HG02943 (cell line): ENCODE data around the gene CDK5RAP1.

Experiments
- ATAC-seq: cut with Tn5 transposase; IDR thresholded peaks from one replicate; pipeline ENCODE4 v1.9.1; 2021; ENCODE audit warnings: mild to moderate bottlenecking, low read depth, moderate library complexity; ENCODE audit not compliant: unreplicated experiment

CDK5RAP1 gene

DNA sequence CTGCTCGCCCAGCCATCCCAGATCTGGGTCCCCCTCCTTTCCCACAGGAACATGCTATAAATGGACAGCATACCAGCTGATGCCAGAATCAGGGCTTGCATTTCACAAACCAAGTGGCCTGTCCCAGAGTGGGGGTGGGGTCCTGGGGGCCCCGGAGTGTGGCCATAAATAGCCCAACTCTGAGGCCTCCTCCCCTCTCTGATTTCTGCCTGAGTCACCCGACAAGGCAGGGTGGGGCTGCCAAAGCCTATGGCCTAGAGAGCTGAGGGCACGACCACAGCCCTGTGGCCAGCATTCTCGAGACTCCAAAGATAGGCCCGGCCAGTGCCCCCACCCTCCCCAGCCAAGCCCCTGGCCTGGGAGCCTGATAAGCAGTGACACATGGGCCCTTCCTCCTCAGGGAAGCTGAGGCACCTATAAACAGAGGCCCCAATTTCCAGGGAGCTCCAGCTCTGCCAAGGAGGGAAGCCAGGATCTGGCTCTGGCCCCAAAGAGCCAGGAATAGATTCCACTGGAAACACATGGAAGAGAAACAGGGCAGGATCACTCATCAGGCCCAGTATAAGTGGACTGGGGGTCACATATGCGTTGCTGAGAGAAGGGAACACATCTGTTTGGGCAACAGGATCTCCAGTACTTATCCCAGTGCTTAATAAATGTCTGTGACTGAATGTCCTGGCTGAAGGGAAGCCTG is 22.0 kb upstream of the CDK5RAP1 start:
- ATAC-seq = no peak

DNA sequence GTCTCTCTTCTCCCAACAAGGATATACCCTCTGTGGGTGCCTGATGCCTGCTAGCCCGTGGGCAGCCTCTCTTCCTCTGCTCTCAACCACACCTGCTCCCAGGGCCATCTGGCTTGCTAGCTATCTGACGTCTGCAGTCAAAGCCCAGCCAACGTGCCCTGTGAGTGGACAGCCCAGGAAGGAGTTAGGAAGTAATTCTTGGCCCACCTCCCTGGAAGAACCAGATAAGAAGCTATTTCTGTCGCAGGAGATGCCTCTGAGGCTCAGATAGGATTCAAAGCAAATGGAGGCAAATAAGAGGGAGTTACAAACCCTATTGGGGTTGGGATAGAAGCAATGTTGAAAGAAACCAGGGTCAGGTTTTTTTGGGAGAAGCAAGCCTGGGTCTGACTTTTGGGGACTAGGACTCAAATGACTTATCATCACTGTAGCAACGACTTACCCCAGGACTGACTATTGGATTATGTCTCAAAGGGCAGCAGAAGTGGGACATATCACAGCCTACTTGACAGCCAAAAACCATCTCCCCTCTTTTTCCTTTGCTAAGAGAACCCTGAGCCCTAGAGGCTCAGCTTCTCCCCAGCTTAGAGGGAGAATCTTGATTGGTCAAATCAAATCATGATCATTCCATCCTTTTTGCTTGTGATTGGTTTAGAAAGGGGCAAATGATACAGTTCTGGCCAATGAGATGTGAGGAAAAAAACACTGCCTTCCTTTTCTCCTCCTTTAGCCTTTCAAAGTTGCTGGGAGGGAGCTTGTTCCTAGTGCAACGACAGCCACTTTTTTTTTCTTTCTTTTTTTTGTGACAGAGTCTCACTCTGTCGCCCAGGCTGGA is 18.0 kb upstream of the CDK5RAP1 start:
- no peak for ATAC-seq

DNA sequence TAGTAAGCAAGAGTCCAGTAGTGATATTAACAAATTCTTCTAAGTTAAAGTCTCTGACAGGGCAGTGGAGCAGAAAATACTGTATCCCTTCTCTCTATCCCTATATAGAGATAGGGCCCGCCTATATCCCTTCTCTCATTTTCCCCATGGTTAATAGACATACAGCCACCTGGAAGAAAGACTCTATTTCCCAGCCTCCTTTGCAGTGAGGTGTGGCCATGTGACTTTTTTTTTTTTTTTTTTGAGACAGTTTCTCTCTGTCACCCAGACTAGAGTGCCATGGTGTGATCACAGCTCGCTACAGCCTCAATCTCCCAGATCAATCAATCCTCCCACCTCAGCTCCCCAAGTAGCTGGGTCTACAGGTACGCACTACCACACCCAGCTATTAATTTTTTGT is 16.7 kb upstream of the CDK5RAP1 start:
- ATAC-seq = no peak

DNA sequence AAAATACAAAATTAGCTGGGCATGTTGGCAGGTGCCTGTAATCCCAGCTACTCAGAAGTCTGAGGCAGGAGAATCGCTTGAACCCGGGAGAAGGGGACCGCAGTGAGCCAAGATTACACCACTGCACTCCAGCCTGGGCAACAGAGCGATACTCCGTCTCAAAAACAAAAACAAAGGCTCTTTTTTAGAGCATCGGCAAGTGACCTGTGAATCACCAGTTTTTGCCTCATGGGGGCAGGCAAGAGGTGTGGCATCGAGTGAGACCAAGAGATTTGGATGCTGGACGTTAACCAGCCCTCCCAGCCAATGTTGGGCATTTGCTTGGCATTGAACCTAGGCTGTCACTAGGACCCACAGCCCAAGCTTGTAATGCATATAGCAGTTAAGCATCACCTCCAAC is 14.6 kb upstream of the CDK5RAP1 start:
- ATAC-seq = no peak

DNA sequence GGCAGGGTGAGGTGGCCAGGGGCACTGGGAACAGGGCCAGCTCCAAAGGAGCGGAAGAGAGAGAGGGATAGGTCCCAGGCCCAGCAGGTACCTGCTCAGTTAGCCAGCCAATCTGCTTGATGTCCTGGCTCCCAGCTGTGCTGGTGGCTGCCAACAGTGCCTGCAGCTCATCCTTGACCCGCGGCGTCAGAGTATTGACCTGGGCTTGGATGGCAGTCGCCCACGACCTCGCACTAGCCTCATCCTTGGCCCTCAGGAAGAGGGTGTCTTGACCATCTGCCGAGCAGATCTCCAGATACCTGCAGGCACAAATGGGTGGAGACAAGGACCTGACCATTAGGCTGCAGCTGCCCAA is 11.1 kb upstream of the CDK5RAP1 start:
- ATAC-seq = no peak

DNA sequence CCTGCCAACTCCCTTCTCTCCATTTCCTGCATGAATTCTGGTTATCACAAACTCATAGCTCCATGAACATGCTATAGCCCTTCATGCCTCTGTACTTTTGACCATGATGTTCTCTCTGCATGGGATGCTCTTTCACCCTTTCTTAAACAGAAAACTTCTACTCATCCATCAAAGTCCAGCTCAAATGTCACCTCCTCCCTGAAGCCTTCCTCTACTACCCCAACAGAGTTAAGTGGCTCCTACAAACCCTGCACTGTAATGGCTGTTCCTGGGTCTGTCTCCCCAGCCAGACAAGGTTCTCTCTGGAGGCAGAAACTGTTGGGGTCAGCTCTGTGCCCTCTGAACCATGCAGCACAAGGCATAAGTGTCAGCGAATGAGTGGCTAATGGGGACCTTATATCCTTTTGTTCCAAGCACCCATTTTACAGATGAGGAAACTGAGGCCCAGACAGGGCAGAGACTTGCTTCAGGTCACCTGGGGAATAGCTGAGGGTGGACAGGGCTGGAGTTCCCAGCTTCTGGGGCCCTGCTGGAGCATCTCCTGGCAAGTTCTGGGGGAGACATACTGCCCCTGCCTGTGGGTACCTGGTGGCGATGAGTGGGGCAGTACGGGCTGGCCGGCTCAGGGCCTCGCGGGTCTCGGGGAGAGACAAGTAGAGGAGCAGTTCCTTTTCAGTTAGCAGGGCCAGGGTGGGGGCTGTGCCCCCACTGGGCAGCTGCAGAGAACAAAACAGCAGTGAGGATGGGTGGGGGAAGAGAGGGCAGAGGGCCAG is 10.6 kb upstream of the CDK5RAP1 start:
- no peak for ATAC-seq

DNA sequence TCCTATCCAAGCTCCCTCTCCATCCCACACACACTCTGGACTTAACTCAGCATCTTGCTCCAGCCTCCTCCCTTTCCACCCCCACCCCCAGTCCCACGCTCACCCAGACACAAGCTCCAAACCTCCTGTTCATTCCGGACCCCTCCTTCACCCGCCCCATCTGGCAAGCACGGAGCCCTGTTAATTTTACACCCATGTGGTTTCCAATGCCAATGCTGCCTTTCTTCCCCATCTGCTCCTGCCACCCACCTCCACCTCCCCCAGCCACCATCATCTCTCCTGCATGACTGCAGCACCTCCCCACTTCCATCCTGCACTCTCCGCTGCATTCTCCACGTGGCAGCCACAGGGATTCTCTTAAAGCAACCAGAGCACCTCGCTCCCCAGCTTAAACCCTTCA is 9.9 kb upstream of the CDK5RAP1 start:
- no peak for ATAC-seq

DNA sequence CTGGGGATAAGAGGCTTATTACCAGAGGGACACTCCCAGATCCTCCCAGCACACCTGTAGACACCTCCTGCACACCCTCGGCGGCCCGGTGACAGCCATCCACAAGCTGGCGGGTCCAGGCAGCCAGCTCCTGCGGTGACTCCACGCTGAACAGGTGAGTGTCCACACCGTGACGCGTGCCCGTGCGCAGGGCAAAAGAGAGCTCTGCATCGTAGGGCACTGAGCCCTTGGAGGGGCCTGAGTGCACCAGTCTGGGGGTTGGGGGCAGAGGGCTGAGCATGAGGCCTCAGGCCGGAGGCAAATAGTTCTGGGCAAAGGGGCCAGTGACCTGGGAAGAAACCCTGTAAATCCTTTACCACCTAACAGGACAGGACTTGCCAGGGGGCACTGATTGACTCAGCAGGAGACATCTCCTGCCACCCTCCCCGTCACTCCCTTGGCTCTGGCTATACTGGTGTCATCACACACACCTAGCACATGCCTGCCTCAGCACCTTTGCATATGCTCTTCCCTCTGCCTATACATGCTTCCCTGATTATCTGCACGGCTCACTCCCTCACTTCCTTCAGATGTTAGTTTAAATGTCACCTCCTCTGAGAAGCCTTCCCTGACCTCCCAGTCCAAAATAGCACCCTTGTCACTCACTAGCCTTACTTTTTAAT is 8.9 kb upstream of the CDK5RAP1 start:
- ATAC-seq = no peak

DNA sequence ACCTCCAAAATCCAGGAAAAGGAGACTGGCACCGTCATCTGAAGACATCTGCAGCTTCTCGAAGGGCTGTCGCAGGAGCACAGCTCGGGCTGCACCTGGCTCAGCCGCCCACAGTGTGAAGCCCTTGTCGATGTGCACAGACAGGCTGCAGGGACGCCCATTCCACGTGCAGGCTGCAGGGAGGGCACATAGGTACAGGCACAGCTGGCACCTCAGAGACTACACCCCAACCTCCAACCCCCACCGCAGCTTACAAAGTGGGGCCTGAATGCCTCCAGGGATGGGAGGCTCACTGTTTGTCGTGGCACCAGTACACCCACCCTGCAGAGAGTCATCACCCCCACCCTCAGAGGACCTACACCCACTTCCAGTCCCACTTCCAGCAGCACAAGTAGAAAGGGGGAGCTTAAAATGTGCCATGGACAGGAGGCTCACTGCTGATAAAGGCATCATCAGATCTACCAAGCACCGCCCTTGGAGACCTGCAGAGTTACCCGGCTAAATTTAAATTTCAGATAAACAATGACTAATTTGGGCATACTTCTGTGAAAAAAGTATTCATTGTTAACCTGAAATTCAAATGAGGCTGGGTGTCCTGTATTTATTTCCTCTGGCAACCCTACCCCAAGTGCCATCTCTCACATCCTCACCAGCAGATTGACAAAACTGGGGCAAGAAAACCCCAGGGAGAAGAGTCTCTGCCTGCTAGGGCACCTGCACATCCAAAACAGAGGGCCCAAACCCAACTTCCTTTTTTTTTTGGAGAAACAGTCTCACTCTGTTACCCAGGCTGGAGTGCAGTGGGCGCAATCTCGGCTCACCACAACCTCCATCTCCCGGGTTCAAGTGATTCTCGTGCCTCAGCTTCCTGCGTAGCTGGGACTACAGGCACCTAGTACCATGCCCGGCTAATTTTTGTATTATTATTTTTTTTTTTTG is 7.7 kb upstream of the CDK5RAP1 start:
- no peak for ATAC-seq

DNA sequence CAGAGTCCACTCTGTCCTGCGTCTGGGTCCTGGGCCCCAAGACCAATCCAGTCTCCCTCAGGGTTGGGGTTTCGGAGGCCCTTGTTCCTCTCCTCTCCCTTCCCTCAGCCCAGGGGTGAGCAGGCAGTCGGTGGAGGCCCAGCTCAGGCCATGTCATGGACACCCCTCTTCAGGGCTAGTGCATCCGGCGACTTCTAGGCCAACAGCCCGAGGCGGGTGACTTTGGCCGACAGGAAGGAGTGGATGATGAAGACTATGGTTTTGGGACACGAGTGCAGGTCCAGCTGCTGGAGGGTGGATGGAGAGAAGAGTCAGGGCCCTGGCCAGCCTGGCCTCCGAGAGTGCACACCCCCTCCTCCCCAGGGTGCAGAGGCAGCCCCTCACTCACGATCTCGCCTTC is 7.0 kb upstream of the CDK5RAP1 start:
- ATAC-seq = no peak

DNA sequence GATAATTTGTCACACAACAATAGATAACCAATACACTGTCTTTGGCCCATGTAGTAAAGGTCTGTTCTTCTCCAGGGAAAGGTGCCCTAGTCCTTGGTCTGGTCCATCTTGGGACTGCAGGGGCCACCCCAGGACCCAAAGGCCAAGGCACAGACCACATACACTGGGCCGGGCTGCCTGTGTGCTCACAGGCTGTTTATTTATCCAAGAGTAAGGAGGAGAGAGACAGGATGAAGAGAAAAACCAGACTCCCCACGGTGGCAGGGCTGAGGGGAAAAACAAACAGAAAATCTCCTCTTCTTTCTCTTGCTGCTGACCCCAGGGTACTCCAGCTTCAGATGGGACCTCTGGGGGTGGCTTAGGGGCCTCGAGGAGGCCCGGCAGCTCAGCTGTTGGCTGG is 6.5 kb upstream of the CDK5RAP1 start:
- no peak for ATAC-seq

DNA sequence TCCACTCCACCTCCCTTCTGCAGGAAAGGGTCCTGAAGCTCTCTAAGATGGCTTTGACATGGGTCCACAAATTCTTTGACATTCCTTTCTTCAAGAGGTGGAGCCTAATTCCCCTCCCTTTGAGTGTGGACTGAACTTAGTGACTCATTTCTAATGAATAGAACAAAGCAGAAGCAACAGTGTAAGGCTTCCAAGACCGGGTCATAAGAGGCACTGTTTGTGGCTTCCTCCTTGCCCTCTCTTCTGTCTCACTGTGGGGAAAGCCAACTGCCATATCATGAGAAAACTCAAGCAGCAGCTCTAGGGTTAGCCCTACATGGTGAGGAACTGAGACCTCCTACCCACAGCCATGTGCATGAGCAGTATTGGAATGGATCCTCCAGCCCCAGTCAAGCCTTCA is 5.9 kb upstream of the CDK5RAP1 start:
- ATAC-seq = no peak

DNA sequence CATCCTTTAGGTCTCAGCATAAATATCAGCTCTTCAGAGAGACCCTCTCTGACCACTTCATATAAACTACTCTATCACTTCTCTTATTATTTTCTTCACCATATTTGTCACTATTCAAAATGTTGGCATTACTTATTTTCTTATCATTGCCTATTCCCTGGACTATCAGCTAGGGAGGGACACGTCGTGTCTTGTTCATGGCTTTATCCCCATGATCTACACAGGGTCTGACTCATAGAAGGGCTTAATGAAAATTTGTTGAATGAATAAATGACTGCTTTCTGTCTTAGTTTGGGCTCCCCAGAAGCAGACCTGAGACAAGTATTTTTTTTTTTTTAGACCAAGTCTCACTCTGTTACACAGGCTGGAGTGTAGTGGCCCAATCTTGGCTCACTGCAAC is 3.0 kb upstream of the CDK5RAP1 start:
- ATAC-seq = no peak

DNA sequence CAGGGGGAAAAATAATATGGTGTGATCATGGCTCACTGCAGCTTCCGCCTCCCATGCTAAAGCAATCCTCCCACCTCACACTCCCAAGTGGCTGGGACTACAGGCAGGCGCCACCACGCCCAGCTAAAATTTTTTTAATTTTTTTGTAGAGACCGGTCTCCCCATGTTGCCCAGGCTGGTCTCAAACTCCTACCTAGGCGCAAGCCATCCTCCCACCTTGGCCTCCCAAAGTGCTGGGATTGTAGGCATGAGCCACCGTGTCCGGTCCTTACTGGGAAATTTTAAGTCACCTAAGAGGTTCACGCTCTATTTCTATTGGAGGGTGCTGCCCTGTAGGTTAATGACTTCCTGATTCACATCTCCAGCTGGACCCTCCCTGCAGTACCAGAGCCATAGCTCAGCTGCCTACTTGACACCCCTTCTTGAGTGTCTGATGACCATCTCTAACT is 626 bp upstream of the CDK5RAP1 start:
- no peak for ATAC-seq

DNA sequence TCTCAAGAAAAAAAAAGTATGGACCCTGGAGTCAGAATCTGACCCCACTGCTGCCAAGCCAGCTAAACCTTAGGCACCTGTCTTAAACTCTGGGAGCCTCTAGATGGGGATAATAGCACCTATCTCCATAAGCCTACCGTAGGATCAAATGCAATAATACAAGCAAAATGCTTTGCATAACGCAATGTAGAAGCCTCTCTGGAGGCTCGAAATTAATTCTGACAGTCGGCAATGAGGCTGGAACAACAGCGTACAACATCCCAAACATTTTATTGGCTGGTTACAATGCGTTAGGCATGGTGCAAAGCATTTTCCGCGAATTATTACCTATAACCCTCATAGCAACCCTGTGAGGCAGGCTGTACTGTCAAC is 521 bp downstream of the CDK5RAP1 start:
- peak; percentile 13 for ATAC-seq

DNA sequence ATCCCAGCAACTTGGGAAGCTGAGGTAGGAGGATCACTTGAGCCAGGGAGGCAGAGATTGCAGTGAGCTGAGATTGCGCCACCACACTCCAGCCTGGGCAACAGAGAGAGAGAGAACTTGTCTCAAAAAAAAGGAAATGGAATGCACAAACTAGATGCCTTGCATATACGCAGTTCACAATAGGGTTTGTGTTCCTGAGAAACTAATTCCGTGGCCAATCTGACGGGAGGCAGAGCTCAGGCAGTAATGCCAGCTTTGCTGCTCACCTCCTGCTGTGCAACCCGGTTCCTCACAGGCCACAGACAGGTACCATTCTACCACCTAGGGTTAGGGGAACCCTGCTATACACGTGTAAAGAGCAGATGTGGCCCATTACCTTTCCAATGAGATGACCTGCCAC is 1.4 kb downstream of the CDK5RAP1 start:
- ATAC-seq = no peak

DNA sequence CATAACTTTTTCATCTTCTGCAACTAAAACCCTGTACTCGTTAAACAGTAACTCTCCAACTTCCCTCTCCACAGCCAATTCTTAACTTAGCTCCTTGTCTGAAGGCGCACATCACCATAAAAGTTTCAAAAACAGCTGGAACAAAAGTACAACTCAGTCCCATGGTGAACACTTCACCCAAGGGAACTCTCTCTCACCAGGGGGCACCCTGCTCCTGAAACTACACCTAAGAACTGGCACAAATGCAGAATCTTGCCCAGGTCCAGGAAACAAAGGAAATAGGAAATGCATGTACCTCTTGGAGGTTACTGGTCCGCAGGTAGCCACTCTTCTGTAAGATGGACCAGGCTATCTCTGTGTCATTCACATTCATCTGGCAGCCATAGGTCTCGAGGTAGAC is 6.6 kb downstream of the CDK5RAP1 start:
- ATAC-seq = no peak

DNA sequence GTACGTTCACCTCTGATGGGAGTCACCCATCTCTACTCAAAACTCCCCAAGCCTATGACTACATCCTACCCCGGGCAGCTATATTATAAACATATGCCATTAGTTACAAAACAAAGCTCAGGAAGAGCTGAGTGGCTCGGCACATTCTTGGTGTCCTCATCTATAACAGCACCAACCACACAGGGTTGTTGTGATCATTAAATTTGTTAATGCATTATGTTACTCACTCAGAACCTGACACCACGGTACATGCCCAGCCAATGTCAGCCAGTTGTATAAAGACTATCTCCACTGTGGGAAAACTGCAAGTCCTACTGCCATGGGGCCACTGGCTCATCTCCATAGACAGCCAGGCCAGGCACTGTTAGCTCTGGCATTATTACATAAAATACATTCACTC is 7.7 kb downstream of the CDK5RAP1 start:
- ATAC-seq = no peak

DNA sequence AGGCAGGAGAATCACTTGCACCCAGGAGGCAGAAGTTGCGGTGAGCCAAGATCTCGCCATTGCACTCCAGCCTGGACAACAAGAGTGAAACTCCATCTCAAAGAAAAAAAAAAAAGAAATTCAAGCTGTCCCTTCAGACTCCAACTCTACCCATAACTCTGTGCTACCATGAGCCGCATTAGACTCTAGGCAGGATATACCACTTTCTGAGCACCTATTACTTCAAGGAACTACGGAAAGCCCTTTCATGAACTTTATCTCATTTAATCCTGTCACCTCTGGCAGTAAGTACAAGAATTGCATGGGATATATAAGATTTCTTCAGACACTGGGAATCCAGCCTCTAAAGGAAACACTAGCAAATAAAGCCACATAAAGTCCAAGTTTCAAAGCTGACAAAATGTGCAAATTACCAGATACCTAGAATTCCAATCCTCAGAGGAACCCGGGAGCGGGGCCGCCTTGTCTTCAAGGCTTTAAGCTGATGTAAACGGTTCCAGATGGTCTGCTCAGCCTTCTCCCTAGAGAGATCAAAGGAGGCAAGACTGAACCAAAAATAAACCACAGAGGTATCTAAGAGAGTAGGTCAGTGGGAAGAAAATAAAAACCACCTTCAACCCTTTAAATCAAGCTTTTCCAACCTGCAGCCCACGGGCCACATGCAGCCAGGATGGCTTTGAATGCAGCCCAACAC is 9.4 kb downstream of the CDK5RAP1 start:
- ATAC-seq = no peak
